Peyer's patch (tissue), 4 donors: Measurements from ENCODE around the gene KDM2A.

Experiments used
- CTCF ChIP-seq, 6 experiments: fragments of 450-650 bp in 4 of 6; fragments of 200-600 bp in 2 of 6; sonication (generic) in 1 of 6; IDR thresholded peaks; one replicate each; pipeline ENCODE4 v1.5.1; 2017 to 2019; ENCODE audit warnings: antibody characterized with exemption in 6 of 6, mild to moderate bottlenecking in 3 of 6, moderate library complexity in 1 of 6
- POLR2A ChIP-seq, 2 donors: fragments of 450-650 bp; IDR thresholded peaks; one replicate each; pipeline ENCODE4 v1.5.1; 2017; ENCODE audit warnings: antibody characterized with exemption in 2 of 2, mild to moderate bottlenecking in 2 of 2, moderate library complexity in 2 of 2

- TF ChIP-seq CTCF (IDR thresholded peaks at IDR 0.05) (no peak), POLR2A (IDR thresholded peaks at IDR 0.05) (no peak)
Measured at GRCh38 chr11:67136156-67136555, 17.1 kb downstream of the KDM2A start.
